GM23338 (cell line): ENCODE measurements around the gene PLD6. TPM values are rescaled to one million over a fixed set of nuclear protein-coding genes. Genes with fewer than 3 reads are reported as not detected.

Source experiments
- ATAC-seq: fragments of 200-7000 bp; cut with Tn5 transposase; 3 replicates; pipeline ENCODE4 v1.9.1; 2020
- DNase-seq: peaks from one replicate; pipeline ENCODE4 v3.0.0-alpha.2; 2015; ENCODE audit warnings: low spot score
- H2AFZ ChIP-seq: fragments of 200-600 bp; sonication (generic); 2 replicates; pipeline ENCODE4 v1.8.0; 2016; ENCODE audit warnings: antibody characterized with exemption, mild to moderate bottlenecking, moderate library complexity
- H3F3A ChIP-seq: fragments of 200-600 bp; sonication (generic); replicated peaks from 2 replicates; pipeline ENCODE4 v1.8.0; 2017; ENCODE audit warnings: antibody characterized with exemption, mixed run types, low read depth
- H3K27ac ChIP-seq: fragments of 200-600 bp; sonication (generic); 2 replicates; pipeline ENCODE4 v1.6.1; 2016; ENCODE audit warnings: low read depth
- H3K27me3 ChIP-seq: fragments of 200-600 bp; sonication (generic); 2 replicates; pipeline ENCODE4 v1.8.0; 2016; ENCODE audit warnings: mild to moderate bottlenecking, mixed run types, moderate library complexity; ENCODE audit not compliant: insufficient read depth
- H3K36me3 ChIP-seq: fragments of 200-600 bp; sonication (generic); 2 replicates; pipeline ENCODE4 v1.8.0; 2016; ENCODE audit warnings: mild to moderate bottlenecking; ENCODE audit not compliant: insufficient read depth
- H3K4me1 ChIP-seq: fragments of 200-600 bp; sonication (generic); 2 replicates; pipeline ENCODE4 v1.8.0; 2016; ENCODE audit warnings: mild to moderate bottlenecking, moderate library complexity; ENCODE audit not compliant: insufficient read depth
- H3K4me2 ChIP-seq: fragments of 200-600 bp; sonication (generic); 2 replicates; pipeline ENCODE4 v1.7.1; 2017; ENCODE audit warnings: mixed run types
- H3K4me3 ChIP-seq: fragments of 200-600 bp; sonication (generic); 2 replicates; pipeline ENCODE4 v1.6.1; 2016; ENCODE audit warnings: mixed run types
- H3K79me2 ChIP-seq: fragments of 200-600 bp; sonication (generic); replicated peaks from 2 replicates; pipeline ENCODE4 v1.8.0; 2017; ENCODE audit warnings: mild to moderate bottlenecking; ENCODE audit not compliant: insufficient read depth
- H3K9me2 ChIP-seq: fragments of 200-600 bp; sonication (generic); 2 replicates; pipeline ENCODE4 v1.8.0; 2017; ENCODE audit not compliant: insufficient read depth
- H4K20me1 ChIP-seq: fragments of 200-600 bp; sonication (generic); replicated peaks from 2 replicates; pipeline ENCODE4 v1.8.0; 2017; ENCODE audit warnings: mild to moderate bottlenecking; ENCODE audit not compliant: insufficient read depth
- H3K27ac Mint-ChIP-seq: 2 replicates; pipeline ENCODE4 v1.8.0; 2020; ENCODE audit warnings: inconsistent platforms, mild to moderate bottlenecking, moderate library complexity, mixed read lengths
- H3K27me3 Mint-ChIP-seq: 3 replicates; pipeline ENCODE4 v1.8.0; 2022; ENCODE audit warnings: low read depth, mild to moderate bottlenecking, moderate library complexity, mixed read lengths, inconsistent platforms; ENCODE audit not compliant: insufficient read depth, poor library complexity
- H3K36me3 Mint-ChIP-seq: 3 replicates; pipeline ENCODE4 v1.8.0; 2021; ENCODE audit warnings: low read depth, mild to moderate bottlenecking, inconsistent platforms, moderate library complexity, mixed read lengths
- H3K4me1 Mint-ChIP-seq: 3 replicates; pipeline ENCODE4 v1.8.0; 2020; ENCODE audit warnings: mild to moderate bottlenecking, inconsistent platforms, mixed read lengths
- H3K4me3 Mint-ChIP-seq: 3 replicates; pipeline ENCODE4 v1.8.0; 2021; ENCODE audit warnings: moderate library complexity, mild to moderate bottlenecking, inconsistent platforms, mixed read lengths
- H3K9me3 Mint-ChIP-seq: 3 replicates; pipeline ENCODE4 v1.8.0; 2020; ENCODE audit warnings: moderate library complexity, mild to moderate bottlenecking, inconsistent platforms, mixed read lengths
- CREB1 ChIP-seq: fragments of 250-450 bp; sonication (Bioruptor Pico); IDR thresholded peaks from 2 replicates; pipeline ENCODE4 v1.5.0; 2020; ENCODE audit warnings: low read depth, mild to moderate bottlenecking, moderate library complexity
- EZH2phosphoT487 ChIP-seq: fragments of 200-600 bp; sonication (generic); IDR thresholded peaks from one replicate; pipeline ENCODE4 v1.8.1; 2018; ENCODE audit warnings: antibody characterized with exemption; ENCODE audit not compliant: unreplicated experiment
- NANOG ChIP-seq: IDR thresholded peaks from 2 replicates; pipeline ENCODE4 v1.6.1; 2016; ENCODE audit warnings: antibody characterized with exemption, borderline replicate concordance
- STAT1 ChIP-seq: IDR thresholded peaks from one replicate; pipeline ENCODE4 v1.6.1; 2016; ENCODE audit warnings: antibody characterized with exemption; ENCODE audit not compliant: unreplicated experiment
- ZNF331 ChIP-seq: fragments of 250-450 bp; sonication (Bioruptor Pico); IDR thresholded peaks from 2 replicates; pipeline ENCODE4 v1.5.0; 2020; ENCODE audit warnings: low read depth, mild to moderate bottlenecking, moderate library complexity
- polyA plus RNA-seq: library from polyadenylated mRNA; unstranded; fragments of >200 nt; fragmentation: Nextera tagmentation; extraction: Ambion mirVana; gene quantifications from 2 replicates; pipeline ENCODE4 v1.2.1, GENCODE V29; 2016
- total RNA-seq: library from RNA; depleted of rRNA; stranded (reverse); fragments of >200 nt; shearing (Covaris generic); gene quantifications from 2 replicates; pipeline ENCODE4 v1.2.3, GENCODE V29; 2014
- TF ChIP-seq, protein P1 (sequence below), 2 experiments: fragments of 200-600 bp in 1 of 2; sonication (generic) in 1 of 2; conservative IDR thresholded peaks; 2 replicates each; pipeline versions ENCODE4 v1.5.1 to v1.6.1; 2016 to 2017; ENCODE audit warnings: antibody characterized with exemption in 2 of 2, low read depth in 2 of 2, mild to moderate bottlenecking in 2 of 2, moderate library complexity in 1 of 2
- TF ChIP-seq, protein P2 (sequence below): fragments of 250-450 bp; sonication (Bioruptor Pico); IDR thresholded peaks from 2 replicates; pipeline ENCODE4 v1.5.0; 2020; ENCODE audit warnings: mild to moderate bottlenecking, moderate library complexity
- TF ChIP-seq, protein P3 (sequence below): IDR thresholded peaks from 2 replicates; pipeline ENCODE4 v1.6.1; 2016; ENCODE audit warnings: antibody characterized with exemption

PLD6 gene
- total and polyA plus RNA-seq, 2 experiments from 2014 or later = not detected

DNA sequence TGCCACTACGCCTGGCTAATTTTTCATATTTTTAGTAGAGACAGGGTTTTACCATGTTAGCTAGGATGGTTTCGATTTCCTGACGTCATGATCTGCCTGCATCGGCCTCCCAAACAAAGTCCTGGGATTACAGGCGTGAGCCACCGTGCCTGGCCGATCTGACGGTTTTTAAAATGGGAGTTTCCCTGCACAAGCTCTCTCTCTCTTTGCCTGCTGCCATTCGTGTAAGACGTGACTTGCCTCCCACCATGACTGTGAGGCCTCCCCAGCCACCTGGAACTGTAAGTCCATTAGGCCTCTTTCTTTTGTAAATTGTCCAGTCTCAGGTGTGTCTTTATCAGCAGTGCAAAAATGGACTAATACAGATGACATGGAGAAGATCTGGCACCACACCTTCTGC lies 35.5 kb upstream of the PLD6 start (continued):
- TF ChIP-seq CREB1 (CRISPR knock-in tag) (no peak), ZNF331 (CRISPR knock-in tag) (no peak)
- TF ChIP-seq, protein P1, sequence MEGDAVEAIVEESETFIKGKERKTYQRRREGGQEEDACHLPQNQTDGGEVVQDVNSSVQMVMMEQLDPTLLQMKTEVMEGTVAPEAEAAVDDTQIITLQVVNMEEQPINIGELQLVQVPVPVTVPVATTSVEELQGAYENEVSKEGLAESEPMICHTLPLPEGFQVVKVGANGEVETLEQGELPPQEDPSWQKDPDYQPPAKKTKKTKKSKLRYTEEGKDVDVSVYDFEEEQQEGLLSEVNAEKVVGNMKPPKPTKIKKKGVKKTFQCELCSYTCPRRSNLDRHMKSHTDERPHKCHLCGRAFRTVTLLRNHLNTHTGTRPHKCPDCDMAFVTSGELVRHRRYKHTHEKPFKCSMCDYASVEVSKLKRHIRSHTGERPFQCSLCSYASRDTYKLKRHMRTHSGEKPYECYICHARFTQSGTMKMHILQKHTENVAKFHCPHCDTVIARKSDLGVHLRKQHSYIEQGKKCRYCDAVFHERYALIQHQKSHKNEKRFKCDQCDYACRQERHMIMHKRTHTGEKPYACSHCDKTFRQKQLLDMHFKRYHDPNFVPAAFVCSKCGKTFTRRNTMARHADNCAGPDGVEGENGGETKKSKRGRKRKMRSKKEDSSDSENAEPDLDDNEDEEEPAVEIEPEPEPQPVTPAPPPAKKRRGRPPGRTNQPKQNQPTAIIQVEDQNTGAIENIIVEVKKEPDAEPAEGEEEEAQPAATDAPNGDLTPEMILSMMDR (conservative IDR thresholded peaks at IDR 0.05; ENCODE audit: low read depth in 2 of 2) = no peak
- TF ChIP-seq, protein P2, sequence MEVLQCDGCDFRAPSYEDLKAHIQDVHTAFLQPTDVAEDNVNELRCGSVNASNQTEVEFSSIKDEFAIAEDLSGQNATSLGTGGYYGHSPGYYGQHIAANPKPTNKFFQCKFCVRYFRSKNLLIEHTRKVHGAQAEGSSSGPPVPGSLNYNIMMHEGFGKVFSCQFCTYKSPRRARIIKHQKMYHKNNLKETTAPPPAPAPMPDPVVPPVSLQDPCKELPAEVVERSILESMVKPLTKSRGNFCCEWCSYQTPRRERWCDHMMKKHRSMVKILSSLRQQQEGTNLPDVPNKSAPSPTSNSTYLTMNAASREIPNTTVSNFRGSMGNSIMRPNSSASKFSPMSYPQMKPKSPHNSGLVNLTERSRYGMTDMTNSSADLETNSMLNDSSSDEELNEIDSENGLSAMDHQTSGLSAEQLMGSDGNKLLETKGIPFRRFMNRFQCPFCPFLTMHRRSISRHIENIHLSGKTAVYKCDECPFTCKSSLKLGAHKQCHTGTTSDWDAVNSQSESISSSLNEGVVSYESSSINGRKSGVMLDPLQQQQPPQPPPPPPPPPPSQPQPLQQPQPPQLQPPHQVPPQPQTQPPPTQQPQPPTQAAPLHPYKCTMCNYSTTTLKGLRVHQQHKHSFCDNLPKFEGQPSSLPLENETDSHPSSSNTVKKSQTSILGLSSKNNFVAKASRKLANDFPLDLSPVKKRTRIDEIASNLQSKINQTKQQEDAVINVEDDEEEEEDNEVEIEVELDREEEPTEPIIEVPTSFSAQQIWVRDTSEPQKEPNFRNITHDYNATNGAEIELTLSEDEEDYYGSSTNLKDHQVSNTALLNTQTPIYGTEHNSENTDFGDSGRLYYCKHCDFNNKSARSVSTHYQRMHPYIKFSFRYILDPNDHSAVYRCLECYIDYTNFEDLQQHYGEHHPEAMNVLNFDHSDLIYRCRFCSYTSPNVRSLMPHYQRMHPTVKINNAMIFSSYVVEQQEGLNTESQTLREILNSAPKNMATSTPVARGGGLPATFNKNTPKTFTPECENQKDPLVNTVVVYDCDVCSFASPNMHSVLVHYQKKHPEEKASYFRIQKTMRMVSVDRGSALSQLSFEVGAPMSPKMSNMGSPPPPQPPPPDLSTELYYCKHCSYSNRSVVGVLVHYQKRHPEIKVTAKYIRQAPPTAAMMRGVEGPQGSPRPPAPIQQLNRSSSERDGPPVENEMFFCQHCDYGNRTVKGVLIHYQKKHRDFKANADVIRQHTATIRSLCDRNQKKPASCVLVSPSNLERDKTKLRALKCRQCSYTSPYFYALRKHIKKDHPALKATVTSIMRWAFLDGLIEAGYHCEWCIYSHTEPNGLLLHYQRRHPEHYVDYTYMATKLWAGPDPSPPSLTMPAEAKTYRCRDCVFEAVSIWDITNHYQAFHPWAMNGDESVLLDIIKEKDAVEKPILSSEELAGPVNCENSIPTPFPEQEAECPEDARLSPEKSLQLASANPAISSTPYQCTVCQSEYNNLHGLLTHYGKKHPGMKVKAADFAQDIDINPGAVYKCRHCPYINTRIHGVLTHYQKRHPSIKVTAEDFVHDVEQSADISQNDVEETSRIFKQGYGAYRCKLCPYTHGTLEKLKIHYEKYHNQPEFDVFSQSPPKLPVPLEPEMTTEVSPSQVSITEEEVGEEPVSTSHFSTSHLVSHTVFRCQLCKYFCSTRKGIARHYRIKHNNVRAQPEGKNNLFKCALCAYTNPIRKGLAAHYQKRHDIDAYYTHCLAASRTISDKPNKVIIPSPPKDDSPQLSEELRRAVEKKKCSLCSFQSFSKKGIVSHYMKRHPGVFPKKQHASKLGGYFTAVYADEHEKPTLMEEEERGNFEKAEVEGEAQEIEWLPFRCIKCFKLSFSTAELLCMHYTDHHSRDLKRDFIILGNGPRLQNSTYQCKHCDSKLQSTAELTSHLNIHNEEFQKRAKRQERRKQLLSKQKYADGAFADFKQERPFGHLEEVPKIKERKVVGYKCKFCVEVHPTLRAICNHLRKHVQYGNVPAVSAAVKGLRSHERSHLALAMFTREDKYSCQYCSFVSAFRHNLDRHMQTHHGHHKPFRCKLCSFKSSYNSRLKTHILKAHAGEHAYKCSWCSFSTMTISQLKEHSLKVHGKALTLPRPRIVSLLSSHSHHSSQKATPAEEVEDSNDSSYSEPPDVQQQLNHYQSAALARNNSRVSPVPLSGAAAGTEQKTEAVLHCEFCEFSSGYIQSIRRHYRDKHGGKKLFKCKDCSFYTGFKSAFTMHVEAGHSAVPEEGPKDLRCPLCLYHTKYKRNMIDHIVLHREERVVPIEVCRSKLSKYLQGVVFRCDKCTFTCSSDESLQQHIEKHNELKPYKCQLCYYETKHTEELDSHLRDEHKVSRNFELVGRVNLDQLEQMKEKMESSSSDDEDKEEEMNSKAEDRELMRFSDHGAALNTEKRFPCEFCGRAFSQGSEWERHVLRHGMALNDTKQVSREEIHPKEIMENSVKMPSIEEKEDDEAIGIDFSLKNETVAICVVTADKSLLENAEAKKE (CRISPR knock-in tag) = no peak

DNA sequence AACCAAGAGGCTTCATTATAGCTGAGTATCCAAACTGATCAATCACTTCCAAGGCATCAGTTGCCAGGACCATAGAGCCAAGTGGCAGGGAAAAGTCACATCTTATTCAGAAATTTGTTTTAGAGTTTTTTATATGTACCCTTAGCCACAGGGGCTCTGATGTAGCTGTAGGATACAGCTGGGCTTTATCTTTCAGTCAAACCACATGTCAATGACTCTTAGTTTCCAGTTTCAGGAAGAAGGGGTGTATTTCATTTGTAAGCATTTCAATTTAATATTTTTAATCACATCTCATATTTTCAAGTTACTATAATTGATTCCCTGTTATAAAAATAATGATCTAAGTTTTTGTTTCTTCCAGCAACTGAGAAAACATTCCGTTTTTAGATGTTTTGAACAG lies 33.7 kb upstream of the PLD6 start:
- ATAC-seq (no peak), DNase-seq (no peak)
- Histone ChIP-seq H3K36me3 (no peaks in the 10 kb centered on the region), H3K4me3 (no peak overlapping the region), H2AFZ (no peak overlapping the region), H3K79me2 (peaks cover 20% of the 10 kb centered on the region), H3K27me3 (no peaks in the 10 kb centered on the region), H4K20me1 (peaks cover 7% of the 10 kb centered on the region; the same call in 1 of the 2 replicates), H3K4me2 (no peak overlapping the region), H3K9me2 (no peaks in the 10 kb centered on the region), H3F3A (0 out of 2 replicates have a peak, but pooled peaks cover 5% of the 10 kb centered on the region), H3K27ac (no peak overlapping the region), H3K4me1 (peaks cover 10% of the 10 kb centered on the region)
- Mint-ChIP-seq H3K36me3 (peaks cover 4% of the 10 kb centered on the region; the same call in 1 of the 3 replicates), H3K27ac (no peak overlapping the region), H3K4me1 (peaks cover 16% of the 10 kb centered on the region), H3K4me3 (no peak overlapping the region), H3K9me3 (no peaks in the 10 kb centered on the region), H3K27me3 (peaks cover 9% of the 10 kb centered on the region)
- TF ChIP-seq EZH2phosphoT487 = no peak
- TF ChIP-seq NANOG = no peak
- TF ChIP-seq CREB1 (CRISPR knock-in tag) = no peak
- TF ChIP-seq STAT1 = no peak
- TF ChIP-seq, protein P3, sequence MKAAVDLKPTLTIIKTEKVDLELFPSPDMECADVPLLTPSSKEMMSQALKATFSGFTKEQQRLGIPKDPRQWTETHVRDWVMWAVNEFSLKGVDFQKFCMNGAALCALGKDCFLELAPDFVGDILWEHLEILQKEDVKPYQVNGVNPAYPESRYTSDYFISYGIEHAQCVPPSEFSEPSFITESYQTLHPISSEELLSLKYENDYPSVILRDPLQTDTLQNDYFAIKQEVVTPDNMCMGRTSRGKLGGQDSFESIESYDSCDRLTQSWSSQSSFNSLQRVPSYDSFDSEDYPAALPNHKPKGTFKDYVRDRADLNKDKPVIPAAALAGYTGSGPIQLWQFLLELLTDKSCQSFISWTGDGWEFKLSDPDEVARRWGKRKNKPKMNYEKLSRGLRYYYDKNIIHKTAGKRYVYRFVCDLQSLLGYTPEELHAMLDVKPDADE = no peak
